Measurements from ENCODE around the gene SBF2.

SBF2 gene

GRCh38 chr11:9855579-9856287, 438.3 kb downstream of the SBF2 start:
- no peak for DNase-seq (ENCODE audit: low read depth in 2 of 2)

DNA sequence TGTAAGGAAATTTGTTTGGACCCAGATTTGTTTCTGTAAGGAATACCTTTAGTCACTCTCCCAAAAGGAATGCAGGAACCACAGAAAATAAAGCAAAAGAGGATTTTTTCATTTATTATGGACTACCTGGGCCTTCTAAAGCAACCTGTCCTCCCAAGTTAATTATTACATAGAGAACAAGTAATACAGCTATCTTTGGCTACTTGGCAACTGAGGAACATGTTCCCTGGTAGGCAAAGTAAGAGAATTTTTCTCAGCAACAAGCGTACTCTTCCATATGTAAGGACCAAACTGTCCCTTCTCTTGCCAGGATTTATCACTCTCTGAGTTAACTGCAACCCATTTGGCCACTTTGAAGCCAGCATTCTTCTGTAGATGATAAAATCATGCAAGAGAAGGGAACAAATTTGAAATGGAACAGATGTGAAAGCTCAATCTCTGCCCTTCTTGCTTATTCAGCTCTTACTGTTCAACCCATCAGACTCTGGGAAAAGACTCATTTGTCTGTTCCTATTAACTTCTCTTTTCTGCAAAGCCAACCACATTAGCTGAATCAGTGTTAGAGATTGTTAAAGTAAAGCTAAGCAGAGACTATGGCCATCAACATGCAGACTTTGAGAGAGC, 440.0 kb downstream of the SBF2 start:
- DNase-seq (ENCODE audit: low read depth in 2 of 2), result no peak

DNA sequence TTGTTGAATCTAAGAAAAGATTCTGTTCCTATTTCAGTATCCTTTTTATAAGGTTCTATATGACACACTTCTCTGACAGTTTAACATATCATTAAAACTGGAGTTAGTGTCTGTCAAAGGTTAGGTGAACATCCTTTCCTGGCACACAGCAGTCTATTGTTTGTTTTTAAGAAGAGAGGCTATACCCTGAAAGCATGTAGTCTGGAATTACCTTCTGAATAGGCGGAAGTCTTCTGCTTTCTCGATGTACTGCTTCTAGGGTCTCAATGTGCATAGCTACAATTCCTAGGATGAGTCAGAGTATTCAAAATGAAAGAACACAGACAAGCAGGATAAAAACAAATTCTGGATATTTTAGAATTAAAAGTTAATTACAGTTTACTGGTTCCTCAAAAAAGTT, 441.6 kb downstream of the SBF2 start:
- no peak for DNase-seq (ENCODE audit: low read depth in 2 of 2)

GRCh38 chr11:9851366-9851765, 442.7 kb downstream of the SBF2 start:
- no peak for DNase-seq (ENCODE audit: low read depth in 2 of 2)

DNA sequence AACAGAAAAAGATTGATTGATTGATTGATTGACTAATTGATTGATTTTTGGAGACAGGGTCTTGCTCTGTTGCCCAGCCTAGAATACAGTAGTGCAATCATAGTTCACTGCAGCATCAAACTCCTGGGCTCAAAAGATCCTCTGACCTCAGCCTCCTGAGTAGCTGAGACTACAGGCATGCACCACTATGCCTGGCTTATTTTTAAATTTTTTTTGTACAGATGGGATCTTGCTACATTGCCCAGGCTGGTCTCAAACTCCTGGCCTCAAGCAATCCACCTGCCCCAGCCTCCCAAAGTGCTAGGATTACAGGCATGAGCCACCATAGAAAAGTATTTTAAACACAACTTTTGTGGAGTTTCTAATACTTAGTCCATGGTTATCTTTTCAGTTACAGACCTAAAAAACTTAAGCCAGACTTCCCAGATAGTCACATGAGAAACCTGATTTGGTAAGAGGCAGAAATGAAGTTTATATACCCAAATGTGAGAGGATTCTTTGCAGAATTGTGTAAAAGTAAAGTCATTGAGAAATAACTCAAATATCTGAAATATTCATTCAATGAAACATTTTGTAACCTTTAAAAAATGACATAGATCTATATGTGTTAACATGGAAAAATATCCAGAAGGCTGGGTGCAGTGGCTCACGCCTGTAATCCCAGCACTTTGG, 443.7 kb downstream of the SBF2 start:
- no peak for DNase-seq (ENCODE audit: low read depth in 2 of 2)

- no peak for DNase-seq (ENCODE audit: low read depth in 2 of 2)
Observed at GRCh38 chr11:9849389-9849788, 444.6 kb downstream of the SBF2 start.

GRCh38 chr11:9847636-9848035, 446.4 kb downstream of the SBF2 start:
- DNase-seq (ENCODE audit: low read depth in 2 of 2), result no peak

GRCh38 chr11:9842923-9843322, 451.1 kb downstream of the SBF2 start:
- DNase-seq (ENCODE audit: low read depth in 2 of 2), result no peak

DNA sequence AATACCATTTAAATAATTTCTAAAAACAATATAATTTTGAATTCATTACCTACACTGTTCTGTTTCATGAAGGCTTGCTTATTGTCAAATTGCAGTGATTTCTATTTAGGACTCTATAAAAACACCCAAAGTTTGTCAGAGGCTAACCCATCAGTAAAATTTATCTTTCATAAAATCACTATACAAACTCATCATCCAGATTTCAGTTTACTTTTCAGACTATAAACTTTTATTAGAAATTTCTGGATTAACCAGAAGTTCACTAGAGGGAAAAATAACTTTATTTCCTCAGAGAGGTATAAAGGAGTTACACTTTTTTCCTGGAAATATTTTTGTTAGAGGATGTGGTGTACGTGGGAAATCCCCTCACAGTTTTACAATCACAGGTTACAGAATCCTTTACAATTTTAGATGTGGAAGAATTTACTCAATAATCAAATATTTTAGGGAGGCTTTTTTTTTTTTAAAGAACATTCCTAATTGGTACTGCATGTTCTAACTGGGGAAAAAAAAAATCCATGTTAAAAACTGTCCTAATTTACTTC, 453.5 kb downstream of the SBF2 start:
- no peak for DNase-seq (ENCODE audit: low read depth in 2 of 2)

DNA sequence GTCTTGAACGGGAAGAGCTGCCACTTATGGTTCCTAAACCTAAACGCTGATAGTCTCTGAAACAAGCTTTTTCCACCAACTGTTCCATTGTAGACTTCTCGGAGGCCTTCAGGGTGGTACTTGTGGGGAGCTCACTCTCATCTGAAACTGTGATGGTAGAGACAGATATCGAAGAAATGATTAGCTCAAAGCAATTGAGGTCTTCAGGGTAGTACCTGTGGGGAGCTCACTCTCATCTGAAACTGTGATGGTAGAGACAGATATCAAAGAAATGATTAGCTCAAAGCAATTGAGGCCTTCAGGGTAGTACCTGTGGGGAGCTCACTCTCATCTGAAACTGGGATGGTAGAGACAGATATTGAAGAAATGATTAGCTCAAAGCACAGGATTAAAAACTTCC, 454.5 kb downstream of the SBF2 start:
- DNase-seq (ENCODE audit: low read depth in 2 of 2), result no peak

DNA sequence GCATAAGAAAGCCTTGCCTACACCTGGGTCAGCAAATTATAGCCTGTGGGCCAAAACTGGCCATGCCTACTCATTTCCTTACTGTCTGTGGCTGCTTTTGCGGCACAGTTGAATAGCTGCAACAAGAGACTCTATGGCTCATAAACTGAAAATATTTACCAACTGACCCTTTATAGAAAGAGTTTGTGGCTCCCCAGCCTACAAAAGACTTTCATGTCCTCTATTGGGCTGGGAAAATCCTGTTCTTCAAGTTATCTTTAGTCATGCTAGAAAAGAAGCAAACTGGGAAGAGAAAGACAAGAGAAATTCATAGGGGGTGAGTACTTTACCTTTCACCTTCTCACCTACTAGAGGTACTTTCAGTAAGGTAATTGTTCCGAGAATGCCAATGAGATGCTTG, 455.1 kb downstream of the SBF2 start:
- DNase-seq (ENCODE audit: low read depth in 2 of 2), result no peak

DNA sequence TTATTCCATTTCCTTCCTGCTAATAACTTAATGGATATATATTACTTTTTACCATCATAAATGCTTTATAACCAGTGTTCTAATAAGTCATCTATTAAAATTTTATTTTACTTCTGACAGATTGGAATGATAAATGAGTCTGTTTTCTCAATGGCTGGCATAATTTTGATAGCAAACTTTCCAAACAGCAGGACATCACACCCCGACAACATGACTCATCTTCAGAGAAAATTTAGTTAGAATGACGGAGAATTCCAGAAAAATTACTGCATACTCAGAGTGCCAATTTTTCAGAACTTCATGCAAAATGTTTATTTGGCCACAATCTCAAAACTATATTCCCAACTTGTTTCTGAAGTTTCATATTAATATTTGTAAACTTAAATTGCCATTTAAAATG, 455.8 kb downstream of the SBF2 start:
- no peak for DNase-seq (ENCODE audit: low read depth in 2 of 2)

DNA sequence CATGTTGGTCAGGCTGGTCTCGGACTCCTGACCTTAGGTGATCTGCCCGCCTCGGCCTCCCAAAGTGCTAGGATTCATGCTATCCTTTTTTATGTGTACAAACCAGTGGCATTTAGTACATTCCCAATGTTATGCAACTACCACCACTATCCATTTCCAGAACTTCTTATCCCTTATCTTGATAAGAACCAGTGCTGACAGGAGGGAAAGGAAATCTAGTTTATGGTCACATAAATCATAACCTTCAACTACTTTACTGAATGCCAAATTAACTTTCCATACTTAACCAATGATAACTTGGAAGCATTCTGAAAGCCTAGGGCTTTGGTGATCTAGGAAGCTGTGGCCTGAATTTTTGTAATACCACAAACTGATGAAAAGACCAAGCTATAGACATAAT, 459.7 kb downstream of the SBF2 start:
- DNase-seq (ENCODE audit: low read depth in 2 of 2), result no peak

- no peak for DNase-seq (ENCODE audit: low read depth in 2 of 2)
Observed at GRCh38 chr11:9831122-9831521, 462.9 kb downstream of the SBF2 start.

DNA sequence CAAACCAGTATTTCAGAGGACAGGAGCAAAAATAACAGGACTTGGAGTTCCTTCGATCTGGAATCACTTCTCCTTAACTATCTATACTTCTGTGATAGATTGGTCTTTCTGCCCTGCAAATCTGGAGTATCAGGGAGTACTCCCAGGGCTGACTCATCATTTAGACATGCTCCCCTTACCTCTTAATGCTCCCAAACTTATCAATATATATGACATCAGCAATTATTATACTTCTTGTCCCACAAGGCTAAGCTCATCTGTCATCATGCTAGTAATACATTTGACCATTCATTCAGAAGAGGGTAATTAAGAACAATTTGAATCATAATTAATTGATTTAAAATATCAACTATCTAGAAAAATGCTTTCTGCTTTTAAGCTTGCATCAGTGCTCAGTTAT, 466.3 kb downstream of the SBF2 start:
- no peak for DNase-seq (ENCODE audit: low read depth in 2 of 2)

DNA sequence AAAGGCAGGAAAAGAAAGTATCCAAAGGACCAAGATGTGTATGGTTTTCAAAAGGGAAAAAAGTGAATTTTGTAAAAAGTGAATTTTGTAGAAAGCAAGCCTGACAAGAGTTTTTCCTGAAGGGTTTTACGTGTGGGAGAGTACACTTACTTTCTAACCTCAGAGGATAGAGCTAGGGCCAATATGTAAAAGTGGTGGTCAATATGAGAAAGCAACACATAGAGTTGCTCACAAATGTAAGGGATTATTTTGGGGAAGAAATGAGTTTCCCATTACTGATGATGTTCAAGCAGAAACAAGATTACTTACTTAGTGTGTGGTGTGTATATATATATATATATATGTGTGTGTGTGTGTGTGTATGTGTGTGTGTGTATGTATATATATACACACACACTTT, 467.6 kb downstream of the SBF2 start:
- DNase-seq (ENCODE audit: low read depth in 2 of 2), result no peak

GRCh38 chr11:9825895-9826294, 468.1 kb downstream of the SBF2 start:
- no peak for DNase-seq (ENCODE audit: low read depth in 2 of 2)

GRCh38 chr11:9825315-9825714, 468.7 kb downstream of the SBF2 start:
- DNase-seq (ENCODE audit: low read depth in 2 of 2), result no peak

- no peak for DNase-seq (ENCODE audit: low read depth in 2 of 2)
Observed at GRCh38 chr11:9823887-9824385, 470.1 kb downstream of the SBF2 start.

- no peak for DNase-seq (ENCODE audit: low read depth in 2 of 2)
Observed at GRCh38 chr11:9823439-9823838, 470.6 kb downstream of the SBF2 start.

GRCh38 chr11:9821008-9821752, 472.8 kb downstream of the SBF2 start:
- no peak for DNase-seq (ENCODE audit: low read depth in 2 of 2)

GRCh38 chr11:9820260-9820659, 473.8 kb downstream of the SBF2 start:
- no peak for DNase-seq (ENCODE audit: low read depth in 2 of 2)

Data from stimulated activated CD4-positive, alpha-beta T cell treated with anti-CD3 and anti-CD28 coated beads, Interleukin-15, amount 100 ng/mL, for 48 hours (primary cell).